ENCODE measurements around the gene WNT7B.

DNA sequence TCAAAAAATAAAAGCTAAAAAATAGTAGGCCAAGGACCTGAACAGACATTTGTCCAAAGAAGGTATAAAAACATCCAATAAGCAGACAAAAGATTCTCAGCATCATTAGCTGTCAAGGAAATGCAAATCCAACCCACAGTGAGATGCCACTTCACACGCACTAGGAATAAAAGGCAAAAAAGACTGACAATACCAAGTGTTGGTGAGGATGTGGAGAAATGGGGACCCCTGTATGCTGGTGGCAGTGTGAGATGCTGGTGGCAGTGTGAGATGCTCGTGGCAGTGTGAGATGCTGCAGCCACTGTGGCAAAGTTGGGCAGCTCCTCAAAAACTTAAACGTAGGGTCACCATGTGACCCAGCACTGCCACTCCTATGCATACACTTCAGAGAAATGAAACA is 38.0 kb downstream of the WNT7B start:
- no peak for TF ChIP-seq POLR2A (IDR thresholded peaks at IDR 0.05)
- TF ChIP-seq, protein P1, sequence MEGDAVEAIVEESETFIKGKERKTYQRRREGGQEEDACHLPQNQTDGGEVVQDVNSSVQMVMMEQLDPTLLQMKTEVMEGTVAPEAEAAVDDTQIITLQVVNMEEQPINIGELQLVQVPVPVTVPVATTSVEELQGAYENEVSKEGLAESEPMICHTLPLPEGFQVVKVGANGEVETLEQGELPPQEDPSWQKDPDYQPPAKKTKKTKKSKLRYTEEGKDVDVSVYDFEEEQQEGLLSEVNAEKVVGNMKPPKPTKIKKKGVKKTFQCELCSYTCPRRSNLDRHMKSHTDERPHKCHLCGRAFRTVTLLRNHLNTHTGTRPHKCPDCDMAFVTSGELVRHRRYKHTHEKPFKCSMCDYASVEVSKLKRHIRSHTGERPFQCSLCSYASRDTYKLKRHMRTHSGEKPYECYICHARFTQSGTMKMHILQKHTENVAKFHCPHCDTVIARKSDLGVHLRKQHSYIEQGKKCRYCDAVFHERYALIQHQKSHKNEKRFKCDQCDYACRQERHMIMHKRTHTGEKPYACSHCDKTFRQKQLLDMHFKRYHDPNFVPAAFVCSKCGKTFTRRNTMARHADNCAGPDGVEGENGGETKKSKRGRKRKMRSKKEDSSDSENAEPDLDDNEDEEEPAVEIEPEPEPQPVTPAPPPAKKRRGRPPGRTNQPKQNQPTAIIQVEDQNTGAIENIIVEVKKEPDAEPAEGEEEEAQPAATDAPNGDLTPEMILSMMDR (IDR thresholded peaks at IDR 0.05), result no peak
